ENCODE results near the gene ATP6V1G3.

Gene ATP6V1G3

DNA sequence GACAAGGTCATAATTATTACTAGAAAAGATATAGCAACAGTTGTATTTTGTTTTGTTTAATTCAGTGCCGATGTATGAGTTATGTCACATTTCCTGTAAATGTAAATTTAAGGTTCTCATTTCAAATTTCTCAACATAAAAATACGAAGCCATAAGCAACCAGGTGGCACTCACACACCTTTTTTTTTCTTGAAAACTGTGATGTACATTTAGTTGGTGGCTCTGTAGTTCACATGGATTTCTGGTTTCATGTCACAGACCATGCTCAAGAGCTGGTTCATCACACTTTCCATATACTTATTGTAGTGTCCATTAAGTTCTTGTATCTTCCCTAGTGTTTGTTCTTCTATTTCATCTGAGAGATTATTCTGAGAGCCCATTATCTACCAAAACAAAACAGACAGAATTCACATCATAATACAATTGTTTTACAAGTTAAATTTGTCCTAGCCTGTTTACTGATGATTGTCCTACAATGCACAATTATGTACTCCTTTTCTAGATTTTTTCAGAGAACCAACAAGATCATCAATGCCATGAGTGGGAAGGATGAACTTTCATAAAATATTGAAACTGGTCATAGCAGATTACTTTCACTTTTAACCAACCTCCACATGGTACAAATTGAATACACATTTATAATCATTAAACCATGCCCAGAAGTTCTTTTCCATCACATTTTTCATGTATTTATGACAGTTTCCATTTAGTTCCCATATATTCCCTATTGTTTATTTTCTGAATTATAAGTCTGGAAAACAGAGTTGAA lies 17.1 kb downstream of the ATP6V1G3 start:
- H3K4me3 ChIP-seq (ENCODE audit: low read depth, low read length) = no peak overlapping the region
- in situ Hi-C loops (cut with HindIII; ENCODE audit: low sequenced_read_pairs) = no loop called here

DNA sequence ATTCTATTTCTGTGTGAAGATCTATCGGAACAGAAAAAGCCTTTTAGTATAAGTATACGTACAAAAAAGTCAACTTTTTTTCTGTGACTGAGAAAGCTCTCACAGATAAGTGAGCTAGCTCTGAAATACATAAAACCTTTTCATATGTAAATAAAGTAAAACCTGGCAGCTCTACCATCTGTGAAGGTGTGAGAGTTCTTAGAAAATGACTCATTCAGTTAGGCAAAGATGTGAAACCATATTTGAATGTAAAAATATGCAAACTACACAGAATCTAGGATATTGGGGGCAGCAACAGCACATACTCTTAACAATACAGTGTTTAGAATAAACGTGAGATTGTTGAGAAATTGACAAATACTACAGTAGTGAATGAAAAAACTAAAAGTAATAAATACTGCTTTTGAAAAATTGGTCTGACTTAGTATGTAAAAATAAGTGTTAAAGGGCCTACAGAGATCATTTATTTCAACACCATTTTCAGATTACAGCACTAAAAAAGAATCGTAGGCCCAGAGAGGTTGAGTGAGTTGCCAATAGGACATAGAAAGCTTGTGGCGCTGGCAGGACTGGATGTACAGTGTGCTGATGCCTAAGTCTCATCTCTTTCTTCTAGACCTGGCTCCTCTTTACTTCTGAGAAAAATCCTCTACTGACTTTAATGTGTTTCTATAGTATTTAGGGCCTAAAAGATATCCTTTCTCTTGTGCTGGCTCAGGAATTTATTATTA lies 19.8 kb downstream of the ATP6V1G3 start:
- DNase-seq (ENCODE audit: low read depth) = no peak
- no peak overlapping the region for H3K4me3 ChIP-seq (ENCODE audit: low read depth, low read length)

More for the DNA sequence above, 17.1 kb downstream of the ATP6V1G3 start:
- TF ChIP-seq, protein P1, sequence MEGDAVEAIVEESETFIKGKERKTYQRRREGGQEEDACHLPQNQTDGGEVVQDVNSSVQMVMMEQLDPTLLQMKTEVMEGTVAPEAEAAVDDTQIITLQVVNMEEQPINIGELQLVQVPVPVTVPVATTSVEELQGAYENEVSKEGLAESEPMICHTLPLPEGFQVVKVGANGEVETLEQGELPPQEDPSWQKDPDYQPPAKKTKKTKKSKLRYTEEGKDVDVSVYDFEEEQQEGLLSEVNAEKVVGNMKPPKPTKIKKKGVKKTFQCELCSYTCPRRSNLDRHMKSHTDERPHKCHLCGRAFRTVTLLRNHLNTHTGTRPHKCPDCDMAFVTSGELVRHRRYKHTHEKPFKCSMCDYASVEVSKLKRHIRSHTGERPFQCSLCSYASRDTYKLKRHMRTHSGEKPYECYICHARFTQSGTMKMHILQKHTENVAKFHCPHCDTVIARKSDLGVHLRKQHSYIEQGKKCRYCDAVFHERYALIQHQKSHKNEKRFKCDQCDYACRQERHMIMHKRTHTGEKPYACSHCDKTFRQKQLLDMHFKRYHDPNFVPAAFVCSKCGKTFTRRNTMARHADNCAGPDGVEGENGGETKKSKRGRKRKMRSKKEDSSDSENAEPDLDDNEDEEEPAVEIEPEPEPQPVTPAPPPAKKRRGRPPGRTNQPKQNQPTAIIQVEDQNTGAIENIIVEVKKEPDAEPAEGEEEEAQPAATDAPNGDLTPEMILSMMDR (IDR thresholded peaks at IDR 0.05; ENCODE audit: low read depth, low read length, missing control alignments) = no peak
- no peak for DNase-seq (ENCODE audit: low read depth)

GRCh38 chr1:198519639-198520501 lies 20.6 kb downstream of the ATP6V1G3 start:
- TF ChIP-seq, protein P1 (IDR thresholded peaks at IDR 0.05; ENCODE audit: low read depth, low read length, missing control alignments) = no peak
- no peak for DNase-seq (ENCODE audit: low read depth)
- in situ Hi-C loops (cut with HindIII; ENCODE audit: low sequenced_read_pairs) = no loop called here
- no peak overlapping the region for H3K4me3 ChIP-seq (ENCODE audit: low read depth, low read length)

More for the DNA sequence above, 19.8 kb downstream of the ATP6V1G3 start:
- in situ Hi-C loops (cut with HindIII; ENCODE audit: low sequenced_read_pairs) = no loop called here
- TF ChIP-seq, protein P1 (IDR thresholded peaks at IDR 0.05; ENCODE audit: low read depth, low read length, missing control alignments) = no peak

GRCh38 chr1:198517623-198518199 lies 22.8 kb downstream of the ATP6V1G3 start:
- H3K4me3 ChIP-seq (ENCODE audit: low read depth, low read length) = no peak overlapping the region
- no peak for DNase-seq (ENCODE audit: low read depth)
- TF ChIP-seq, protein P1 (IDR thresholded peaks at IDR 0.05; ENCODE audit: low read depth, low read length, missing control alignments) = no peak
- in situ Hi-C loops (cut with HindIII; ENCODE audit: low sequenced_read_pairs) = no loop called here

- no peak overlapping the region for H3K4me3 ChIP-seq (ENCODE audit: low read depth, low read length)
- DNase-seq (ENCODE audit: low read depth) = no peak
- in situ Hi-C loops (cut with HindIII; ENCODE audit: low sequenced_read_pairs) = no loop called here
- TF ChIP-seq, protein P1 (IDR thresholded peaks at IDR 0.05; ENCODE audit: low read depth, low read length, missing control alignments) = no peak
Measured at GRCh38 chr1:198500096-198500495, 40.4 kb downstream of the ATP6V1G3 start.

DNA sequence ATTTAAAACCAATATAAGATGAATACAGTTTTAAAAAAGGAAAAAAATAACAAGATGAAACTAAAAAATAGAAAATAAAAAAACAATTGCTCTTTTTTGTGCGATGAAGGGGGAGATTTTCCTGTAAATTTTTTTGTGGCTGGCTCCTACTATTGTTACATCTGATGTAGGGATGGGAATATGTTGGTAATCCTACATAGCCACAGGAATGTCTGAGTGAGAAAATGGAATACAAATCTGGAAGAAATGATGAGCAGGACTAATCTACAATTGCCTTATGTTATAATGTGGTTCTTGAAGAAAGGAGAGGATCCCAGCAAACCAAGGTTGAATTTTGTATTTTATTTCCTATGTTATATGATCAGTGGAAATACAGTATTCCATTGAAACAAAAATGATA lies 40.9 kb downstream of the ATP6V1G3 start:
- in situ Hi-C loops (cut with HindIII; ENCODE audit: low sequenced_read_pairs) = no loop called here
- peak; percentile 24 for DNase-seq (ENCODE audit: low read depth)
- TF ChIP-seq, protein P1 (IDR thresholded peaks at IDR 0.05; ENCODE audit: low read depth, low read length, missing control alignments) = no peak
- H3K4me3 ChIP-seq (ENCODE audit: low read depth, low read length) = no peak overlapping the region
